Smooth muscle cell of bladder (primary cell): ENCODE results near the gene PDCD11. TPM values are rescaled to one million over a fixed set of nuclear protein-coding genes. Genes with fewer than 3 reads are reported as not detected.

ENCODE experiments used
- total RNA-seq: library from RNA; depleted of rRNA; stranded (reverse); fragments of >200 nt; gene quantifications from 2 replicates; pipeline ENCODE4 v1.2.3, GENCODE V29; 2014

The PDCD11 gene
- total RNA-seq: 25.6 and 28.8 TPM in 2 replicates

GRCh38 chr10:103396067-103396788, at the start of gene PDCD11, which contains the start of gene ATP5MK:
PDCD11 (plus strand) TSS chr10:103396626; CDS start chr10:103398427, 1,801 bp downstream.
ATP5MK (minus strand) TSS chr10:103396475; CDS start chr10:103392457, 4,018 bp downstream.

GRCh38 chr10:103350517-103351260, 45.7 kb upstream of the PDCD11 start, which contains the start of gene PCGF6:
PCGF6 (minus strand) TSS chr10:103351140; CDS start chr10:103351066, 74 bp downstream.

GRCh38 chr10:103367782-103368518, 28.5 kb upstream of the PDCD11 start, which contains the start of gene TAF5:
TAF5 (plus strand) TSS chr10:103367976; CDS start chr10:103367990, 14 bp downstream.

GRCh38 chr10:103451831-103452505, 55.5 kb downstream of the PDCD11 start, which contains the start of gene CALHM2:
CALHM2 (minus strand) TSS chr10:103452370; CDS start chr10:103449941, 2,429 bp downstream.

GRCh38 chr10:103458720-103459119, 62.3 kb downstream of the PDCD11 start, which contains the start of gene CALHM1:
CALHM1 (minus strand) TSS chr10:103458900; CDS start chr10:103458751, 149 bp downstream.

GRCh38 chr10:103479135-103479534, 82.7 kb downstream of the PDCD11 start, which contains the start of gene CALHM3:
CALHM3 (minus strand) TSS chr10:103479240; CDS start chr10:103479032, 208 bp downstream.

GRCh38 chr10:103493362-103493915, 97.0 kb downstream of the PDCD11 start, which contains the start of gene NEURL1:
NEURL1 (plus strand) TSS chr10:103493705; CDS start chr10:103494388, 683 bp downstream.

Other genes with a start within 250 kb of the PDCD11 start
- gene NT5C2, start 203.4 kb upstream of the PDCD11 start, total RNA-seq: 65.2 and 73.7 TPM in 2 replicates
- under 0.01 TPM in 1 of 2 replicates, not detected in the other for gene RPEL1, start 150.7 kb upstream of the PDCD11 start, total RNA-seq
- 0.18 and 0.28 TPM in 2 replicates for gene INA, start 119.5 kb upstream of the PDCD11 start, total RNA-seq
- 10.0 and 13.5 TPM in 2 replicates for gene PCGF6, start 45.5 kb upstream of the PDCD11 start, total RNA-seq
- gene TAF5, start 28.6 kb upstream of the PDCD11 start, total RNA-seq: 2.4 and 3.2 TPM in 2 replicates
- 172 and 210 TPM in 2 replicates for gene ATP5MK, start 151 bp upstream of the PDCD11 start, total RNA-seq
- 15.5 and 21.0 TPM in 2 replicates for gene CALHM2, start 55.7 kb downstream of the PDCD11 start, total RNA-seq
- gene CALHM1, start 62.3 kb downstream of the PDCD11 start, total RNA-seq: not detected in 2 replicates
- gene CALHM3, start 82.6 kb downstream of the PDCD11 start, total RNA-seq: not detected in 2 replicates
- gene NEURL1, start 97.1 kb downstream of the PDCD11 start, total RNA-seq: 0.57 and 1.6 TPM in 2 replicates